Stomach (tissue), 4 donors: ENCODE data around the gene TTC21A.

Experiments
- CTCF ChIP-seq, 7 experiments: fragments of 450-650 bp in 4 of 7; fragments of 200-600 bp in 3 of 7; sonication (generic) in 3 of 7; IDR thresholded peaks; one replicate each; pipeline ENCODE4 v1.5.1; 2016 to 2019; ENCODE audit warnings: antibody characterized with exemption in 7 of 7, control low read depth in 2 of 7, mild to moderate bottlenecking in 1 of 7
- POLR2A ChIP-seq, 4 donors: fragments of 450-650 bp; IDR thresholded peaks; one replicate each; pipeline ENCODE4 v1.6.1; 2016; ENCODE audit warnings: antibody characterized with exemption in 4 of 4, control low read depth in 2 of 4, mild to moderate bottlenecking in 1 of 4, moderate library complexity in 1 of 4

- TF ChIP-seq CTCF (IDR thresholded peaks at IDR 0.05) (no peak), POLR2A (IDR thresholded peaks at IDR 0.05) (no peak)
These were observed 24.9 kb downstream of the TTC21A start for GRCh38 chr3:39132096-39133092.
